Measurements from ENCODE around the gene SNX27.

The SNX27 gene

DNA sequence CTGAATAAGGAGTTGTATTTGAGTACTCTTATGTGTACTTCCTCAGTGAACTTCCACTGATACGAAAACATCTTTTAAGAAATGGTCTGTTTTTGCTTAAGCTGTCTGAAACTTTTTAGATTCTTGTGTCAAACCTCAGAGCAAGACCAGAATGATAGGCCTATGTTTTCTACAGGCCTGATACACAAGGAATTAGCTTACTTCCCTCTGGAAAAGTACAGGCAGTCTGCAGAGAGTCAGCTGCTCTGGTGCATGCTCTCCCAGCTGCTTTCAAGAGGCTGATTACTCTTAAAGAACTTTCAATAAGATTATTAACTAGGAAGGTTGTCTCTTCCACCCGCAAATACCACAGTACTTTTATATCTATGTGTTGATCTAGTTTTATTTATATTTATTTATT lies 9.5 kb downstream of the SNX27 start:
- Histone ChIP-seq H3K4me1 (ENCODE audit: control insufficient read depth, insufficient read depth, low read length) (peaks cover 27% of the 10 kb centered on the region), H3K4me3 (ENCODE audit: low read depth, low read length) (no peak overlapping the region), H3K9me3 (ENCODE audit: control insufficient read depth, insufficient read depth, low read depth, low read length) (no peaks in the 10 kb centered on the region), H3K27ac (ENCODE audit: extremely low read depth, low read depth, low read length) (no peak overlapping the region), H3K36me3 (ENCODE audit: control insufficient read depth in 2 of 2, insufficient read depth in 1 of 2, low read length in 2 of 2) (no peaks in the 10 kb centered on the region; a peak in 1 of 3 replicates)
- CTCF ChIA-PET: interaction anchor here (0.8 to 2.4 kb wide), 3 partner anchors 27 to 45 kb away, joined by 3 to 11 read pairs (median 3); no protein-coding TSS in a partner anchor
- TF ChIP-seq, protein P1, sequence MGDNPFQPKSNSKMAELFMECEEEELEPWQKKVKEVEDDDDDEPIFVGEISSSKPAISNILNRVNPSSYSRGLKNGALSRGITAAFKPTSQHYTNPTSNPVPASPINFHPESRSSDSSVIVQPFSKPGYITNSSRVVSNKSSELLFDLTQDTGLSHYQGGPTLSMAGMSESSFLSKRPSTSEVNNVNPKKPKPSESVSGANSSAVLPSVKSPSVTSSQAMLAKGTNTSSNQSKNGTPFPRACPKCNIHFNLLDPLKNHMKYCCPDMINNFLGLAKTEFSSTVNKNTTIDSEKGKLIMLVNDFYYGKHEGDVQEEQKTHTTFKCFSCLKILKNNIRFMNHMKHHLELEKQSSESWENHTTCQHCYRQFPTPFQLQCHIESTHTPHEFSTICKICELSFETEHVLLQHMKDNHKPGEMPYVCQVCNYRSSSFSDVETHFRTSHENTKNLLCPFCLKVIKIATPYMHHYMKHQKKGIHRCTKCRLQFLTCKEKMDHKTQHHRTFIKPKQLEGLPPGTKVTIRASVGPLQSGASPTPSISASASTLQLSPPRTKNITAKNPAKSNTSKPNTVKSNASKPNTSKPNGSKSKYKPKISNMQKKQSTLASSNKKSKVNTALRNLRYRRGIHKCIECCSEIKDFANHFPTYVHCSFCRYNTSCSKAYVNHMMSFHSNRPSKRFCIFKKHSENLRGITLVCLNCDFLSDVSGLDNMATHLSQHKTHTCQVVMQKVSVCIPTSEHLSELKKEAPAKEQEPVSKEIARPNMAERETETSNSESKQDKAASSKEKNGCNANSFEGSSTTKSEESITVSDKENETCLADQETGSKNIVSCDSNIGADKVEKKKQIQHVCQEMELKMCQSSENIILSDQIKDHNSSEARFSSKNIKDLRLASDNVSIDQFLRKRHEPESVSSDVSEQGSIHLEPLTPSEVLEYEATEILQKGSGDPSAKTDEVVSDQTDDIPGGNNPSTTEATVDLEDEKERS (tag by site-specific recombination; IDR thresholded peaks at IDR 0.05): no peak
- TF ChIP-seq ZNF266 (tag by site-specific recombination; IDR thresholded peaks at IDR 0.05; ENCODE audit: low read depth) (no peak), ZNF48 (tag by site-specific recombination; IDR thresholded peaks at IDR 0.05) (no peak), ZNF138 (tag by site-specific recombination; IDR thresholded peaks at IDR 0.05; ENCODE audit: borderline replicate concordance) (no peak), ZNF792 (tag by site-specific recombination; IDR thresholded peaks at IDR 0.05) (no peak), ZNF571 (tag by site-specific recombination; IDR thresholded peaks at IDR 0.05) (no peak), ZNF416 (tag by site-specific recombination; IDR thresholded peaks at IDR 0.05) (no peak), ZNF248 (tag by site-specific recombination; IDR thresholded peaks at IDR 0.05) (no peak), IKZF3 (tag by site-specific recombination; IDR thresholded peaks at IDR 0.05) (no peak)
- TF ChIP-seq, protein P2, sequence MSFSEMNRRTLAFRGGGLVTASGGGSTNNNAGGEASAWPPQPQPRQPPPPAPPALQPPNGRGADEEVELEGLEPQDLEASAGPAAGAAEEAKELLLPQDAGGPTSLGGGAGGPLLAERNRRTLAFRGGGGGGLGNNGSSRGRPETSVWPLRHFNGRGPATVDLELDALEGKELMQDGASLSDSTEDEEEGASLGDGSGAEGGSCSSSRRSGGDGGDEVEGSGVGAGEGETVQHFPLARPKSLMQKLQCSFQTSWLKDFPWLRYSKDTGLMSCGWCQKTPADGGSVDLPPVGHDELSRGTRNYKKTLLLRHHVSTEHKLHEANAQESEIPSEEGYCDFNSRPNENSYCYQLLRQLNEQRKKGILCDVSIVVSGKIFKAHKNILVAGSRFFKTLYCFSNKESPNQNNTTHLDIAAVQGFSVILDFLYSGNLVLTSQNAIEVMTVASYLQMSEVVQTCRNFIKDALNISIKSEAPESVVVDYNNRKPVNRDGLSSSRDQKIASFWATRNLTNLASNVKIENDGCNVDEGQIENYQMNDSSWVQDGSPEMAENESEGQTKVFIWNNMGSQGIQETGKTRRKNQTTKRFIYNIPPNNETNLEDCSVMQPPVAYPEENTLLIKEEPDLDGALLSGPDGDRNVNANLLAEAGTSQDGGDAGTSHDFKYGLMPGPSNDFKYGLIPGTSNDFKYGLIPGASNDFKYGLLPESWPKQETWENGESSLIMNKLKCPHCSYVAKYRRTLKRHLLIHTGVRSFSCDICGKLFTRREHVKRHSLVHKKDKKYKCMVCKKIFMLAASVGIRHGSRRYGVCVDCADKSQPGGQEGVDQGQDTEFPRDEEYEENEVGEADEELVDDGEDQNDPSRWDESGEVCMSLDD (tag by site-specific recombination; IDR thresholded peaks at IDR 0.05): no peak
- POLR2A ChIA-PET: interaction anchor here (0.6 kb wide), 1 partner anchor 365 kb away, joined by 3 read pairs; no protein-coding TSS in a partner anchor

DNA sequence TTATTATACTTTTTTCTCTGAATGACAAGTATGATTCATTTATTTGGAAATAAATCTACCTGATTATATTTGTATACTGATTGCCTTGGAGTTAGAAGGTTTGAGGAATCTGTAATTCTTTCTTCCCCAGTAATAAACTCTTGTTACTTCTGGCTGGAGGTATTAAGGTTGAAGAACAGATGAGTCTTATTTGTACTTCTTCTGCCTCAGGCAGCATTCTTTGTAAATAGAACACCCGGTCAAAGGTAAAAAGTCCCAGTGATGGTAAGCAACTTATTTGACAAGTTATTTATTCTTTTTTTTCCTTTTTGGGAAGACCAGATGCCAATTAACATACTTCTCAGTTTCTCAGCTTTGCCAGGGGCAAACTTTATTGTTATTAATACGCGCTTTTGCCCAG lies 12.9 kb downstream of the SNX27 start:
- H3K27ac ChIP-seq (ENCODE audit: extremely low read depth, low read depth, low read length): no peak overlapping the region
- peaks cover 0 to 3% of the 10 kb centered on the region in 2 experiments; a peak in 2 of 3 replicates for H3K36me3 ChIP-seq (ENCODE audit: control insufficient read depth in 2 of 2, insufficient read depth in 1 of 2, low read length in 2 of 2)
- no peaks in the 10 kb centered on the region for H3K9me3 ChIP-seq (ENCODE audit: control insufficient read depth, insufficient read depth, low read depth, low read length)
- ChIA-PET POLR2A (no interaction called here), CTCF (interaction anchor here (0.6 kb wide), 1 partner anchor 48 kb away, joined by 3 read pairs; no protein-coding TSS in a partner anchor)
- no peak overlapping the region for H3K4me3 ChIP-seq (ENCODE audit: low read depth, low read length)
- peaks cover 4% of the 10 kb centered on the region for H3K4me1 ChIP-seq (ENCODE audit: control insufficient read depth, insufficient read depth, low read length)
- TF ChIP-seq GFI1B (tag by site-specific recombination; IDR thresholded peaks at IDR 0.05) (no peak), GLIS1 (tag by site-specific recombination; IDR thresholded peaks at IDR 0.05) (no peak), ZNF48 (tag by site-specific recombination; IDR thresholded peaks at IDR 0.05) (no peak), ZFHX2 (tag by site-specific recombination; conservative IDR thresholded peaks at IDR 0.05) (no peak), ZNF621 (tag by site-specific recombination; IDR thresholded peaks at IDR 0.05) (no peak), ZNF16 (tag by site-specific recombination; IDR thresholded peaks at IDR 0.05; ENCODE audit: low read depth) (no peak), ZNF768 (tag by site-specific recombination; IDR thresholded peaks at IDR 0.05) (no peak)
- TF ChIP-seq, protein P1 (tag by site-specific recombination; IDR thresholded peaks at IDR 0.05): no peak
- TF ChIP-seq, protein P3, sequence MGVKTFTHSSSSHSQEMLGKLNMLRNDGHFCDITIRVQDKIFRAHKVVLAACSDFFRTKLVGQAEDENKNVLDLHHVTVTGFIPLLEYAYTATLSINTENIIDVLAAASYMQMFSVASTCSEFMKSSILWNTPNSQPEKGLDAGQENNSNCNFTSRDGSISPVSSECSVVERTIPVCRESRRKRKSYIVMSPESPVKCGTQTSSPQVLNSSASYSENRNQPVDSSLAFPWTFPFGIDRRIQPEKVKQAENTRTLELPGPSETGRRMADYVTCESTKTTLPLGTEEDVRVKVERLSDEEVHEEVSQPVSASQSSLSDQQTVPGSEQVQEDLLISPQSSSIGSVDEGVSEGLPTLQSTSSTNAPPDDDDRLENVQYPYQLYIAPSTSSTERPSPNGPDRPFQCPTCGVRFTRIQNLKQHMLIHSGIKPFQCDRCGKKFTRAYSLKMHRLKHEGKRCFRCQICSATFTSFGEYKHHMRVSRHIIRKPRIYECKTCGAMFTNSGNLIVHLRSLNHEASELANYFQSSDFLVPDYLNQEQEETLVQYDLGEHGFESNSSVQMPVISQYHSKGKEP (tag by site-specific recombination; IDR thresholded peaks at IDR 0.05): no peak
